HEK293 (cell line): ENCODE results near the gene DDX52.
"Not testable (repeated sequence)": the region's sequence is repeated elsewhere in the genome, so short reads cannot be mapped to it uniquely, and the experiment has no call there.

Experiments used
- MYNN ChIP-seq: fragments of 450-650 bp; formaldehyde crosslinking; IDR thresholded peaks from 2 replicates; pipeline ENCODE4 v1.5.1; 2016; ENCODE audit warnings: missing biosample characterization, missing genetic modification characterization, borderline replicate concordance
- ZNF239 ChIP-seq: fragments of 450-650 bp; formaldehyde crosslinking; IDR thresholded peaks from 2 replicates; pipeline ENCODE4 v1.5.1; 2016; ENCODE audit warnings: missing biosample characterization, missing genetic modification characterization

GRCh38 chr17:37610041-37610420 lies 33.2 kb downstream of the DDX52 start:
- not testable (repeated sequence) for TF ChIP-seq MYNN; ZNF239 (tag by site-specific recombination)
